ENCODE results near the gene ARHGAP10. TPM values are rescaled to one million over a fixed set of nuclear protein-coding genes. Genes with fewer than 3 reads are reported as not detected.

ARHGAP10 gene
- total RNA-seq, 4 donors from 2014 or later = 186 to 296 (median 192) TPM

GRCh38 chr4:147824884-147825283 is 93.0 kb downstream of the ARHGAP10 start:
- peaks cover 4 to 14% (median 5%) of the 10 kb centered on the region in 4 donors for H3K36me3 ChIP-seq
- 85% methylated on average over 4 of the region's 4 CpGs for WGBS
- TF ChIP-seq CTCF (IDR thresholded peaks at IDR 0.05) = no peak
- TF ChIP-seq EP300 (IDR thresholded peaks at IDR 0.05) = no peak
- no peak for TF ChIP-seq POLR2A (IDR thresholded peaks at IDR 0.05; ENCODE audit: low read depth)
- no peak for TF ChIP-seq POLR2AphosphoS5 (IDR thresholded peaks at IDR 0.05)
- no peak for DNase-seq (ENCODE audit: extremely low spot score)
- H3K9me3 ChIP-seq = no peaks in the 10 kb centered on the region
- peak overlapping the region; percentile 71 to 93 (median 88) for H3K27ac ChIP-seq (replicated peaks in 1 of 4)
- H3K4me1 ChIP-seq = peaks cover 74 to 100% (median 93%) of the 10 kb centered on the region in 4 donors
- no peak overlapping the region for H3K4me3 ChIP-seq
- intact Hi-C loops (cut with DNase I) = loop anchor here (5.0 kb wide), 1 partner anchor 32 kb away; no protein-coding TSS in a partner anchor
- no peaks in the 10 kb centered on the region for H3K27me3 ChIP-seq

- H3K4me3 ChIP-seq = peak overlapping the region in 1 of 4 donors; percentile 10
- peak overlapping the region; percentile 71 to 93 (median 88) for H3K27ac ChIP-seq (replicated peaks in 1 of 4)
- WGBS = 63% methylated on average over 8 of the region's 8 CpGs
- TF ChIP-seq POLR2AphosphoS5 (IDR thresholded peaks at IDR 0.05) (peak in 1 of 2 donors; percentile 5), POLR2A (IDR thresholded peaks at IDR 0.05; ENCODE audit: low read depth) (no peak), EP300 (IDR thresholded peaks at IDR 0.05) (no peak), CTCF (IDR thresholded peaks at IDR 0.05) (no peak)
- no peaks in the 10 kb centered on the region for H3K9me3 ChIP-seq
- intact Hi-C loops (cut with DNase I) = no loop called here
- no peaks in the 10 kb centered on the region for H3K27me3 ChIP-seq
- peaks cover 4 to 14% (median 5%) of the 10 kb centered on the region in 4 donors for H3K36me3 ChIP-seq
- DNase-seq (ENCODE audit: extremely low spot score) = no peak
- H3K4me1 ChIP-seq = peaks cover 80 to 100% (median 93%) of the 10 kb centered on the region in 4 donors
These were observed 93.8 kb downstream of the ARHGAP10 start for GRCh38 chr4:147825451-147826287.

GRCh38 chr4:147826288-147826646 is 94.4 kb downstream of the ARHGAP10 start:
- 73% methylated on average over 5 of the region's 5 CpGs for WGBS
- intact Hi-C loops (cut with DNase I) = no loop called here
- Histone ChIP-seq H3K27ac (replicated peaks in 1 of 4) (peak overlapping the region; percentile 71 to 93 (median 88)), H3K36me3 (peaks cover 4 to 14% (median 5%) of the 10 kb centered on the region in 4 donors), H3K4me1 (peaks cover 80 to 100% (median 93%) of the 10 kb centered on the region in 4 donors), H3K4me3 (no peak overlapping the region), H3K27me3 (no peaks in the 10 kb centered on the region), H3K9me3 (no peaks in the 10 kb centered on the region)
- TF ChIP-seq EP300 (IDR thresholded peaks at IDR 0.05) (no peak), CTCF (IDR thresholded peaks at IDR 0.05) (no peak), POLR2AphosphoS5 (IDR thresholded peaks at IDR 0.05) (no peak), POLR2A (IDR thresholded peaks at IDR 0.05; ENCODE audit: low read depth) (no peak)
- DNase-seq (ENCODE audit: extremely low spot score) = no peak

GRCh38 chr4:147828331-147828905 is 96.5 kb downstream of the ARHGAP10 start:
- WGBS = 62% methylated on average over 3 of the region's 3 CpGs
- peaks cover 2 to 9% (median 7%) of the 10 kb centered on the region in 4 donors for H3K36me3 ChIP-seq
- peaks cover 80 to 100% (median 93%) of the 10 kb centered on the region in 4 donors for H3K4me1 ChIP-seq
- TF ChIP-seq POLR2AphosphoS5 (IDR thresholded peaks at IDR 0.05) (peak in 1 of 2 donors; percentile 29), CTCF (IDR thresholded peaks at IDR 0.05) (no peak)
- H3K27me3 ChIP-seq = no peaks in the 10 kb centered on the region
- intact Hi-C loops (cut with DNase I) = no loop called here
- peak overlapping the region; percentile 87 to 93 (median 88) for H3K27ac ChIP-seq (replicated peaks in 1 of 4)
- no peaks in the 10 kb centered on the region for H3K9me3 ChIP-seq
- no peak for DNase-seq (ENCODE audit: extremely low spot score)
- no peak overlapping the region for H3K4me3 ChIP-seq

Data from esophagus muscularis mucosa (tissue), 4 donors.